HG03342 (cell line): ENCODE results near the gene POLN.

Experiments used
- ATAC-seq: cut with Tn5 transposase; IDR thresholded peaks from one replicate; pipeline ENCODE4 v1.9.1; 2021; ENCODE audit warnings: mild to moderate bottlenecking, moderate library complexity; ENCODE audit not compliant: unreplicated experiment

POLN gene

DNA sequence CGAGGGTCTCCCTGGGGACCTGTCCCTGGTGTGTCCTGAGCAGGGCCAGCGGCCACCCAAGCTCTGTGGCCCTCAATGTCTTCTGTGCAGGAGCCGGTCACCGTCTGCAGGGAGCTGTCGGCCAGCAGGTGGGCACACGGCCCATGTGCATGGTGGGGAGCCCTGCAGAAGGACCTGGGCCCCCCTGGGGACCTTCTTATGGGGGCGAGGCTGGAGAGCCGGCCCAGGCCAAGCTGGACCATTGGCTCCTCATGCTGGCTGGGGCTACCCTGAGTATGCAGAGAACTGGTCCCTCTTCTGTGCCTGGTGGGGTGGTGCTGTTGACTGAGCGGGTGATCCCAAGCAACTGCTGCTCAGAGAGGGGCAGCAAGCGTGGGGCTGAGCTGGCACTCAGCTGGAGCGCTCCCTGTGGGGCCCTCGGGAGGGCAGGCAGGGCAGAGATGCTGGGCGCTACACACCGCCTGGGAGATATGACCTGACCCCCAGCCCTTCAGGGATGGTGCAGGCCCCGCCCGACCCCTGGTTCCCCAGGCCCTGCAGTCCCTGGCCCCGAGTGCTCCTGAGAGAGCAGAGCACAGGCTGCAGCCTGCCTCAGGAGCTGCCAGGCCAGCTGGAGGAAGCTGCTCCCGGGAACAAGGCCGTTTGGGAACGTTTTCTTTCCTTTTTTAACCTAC is 168.0 kb downstream of the POLN start:
- ATAC-seq: no peak

DNA sequence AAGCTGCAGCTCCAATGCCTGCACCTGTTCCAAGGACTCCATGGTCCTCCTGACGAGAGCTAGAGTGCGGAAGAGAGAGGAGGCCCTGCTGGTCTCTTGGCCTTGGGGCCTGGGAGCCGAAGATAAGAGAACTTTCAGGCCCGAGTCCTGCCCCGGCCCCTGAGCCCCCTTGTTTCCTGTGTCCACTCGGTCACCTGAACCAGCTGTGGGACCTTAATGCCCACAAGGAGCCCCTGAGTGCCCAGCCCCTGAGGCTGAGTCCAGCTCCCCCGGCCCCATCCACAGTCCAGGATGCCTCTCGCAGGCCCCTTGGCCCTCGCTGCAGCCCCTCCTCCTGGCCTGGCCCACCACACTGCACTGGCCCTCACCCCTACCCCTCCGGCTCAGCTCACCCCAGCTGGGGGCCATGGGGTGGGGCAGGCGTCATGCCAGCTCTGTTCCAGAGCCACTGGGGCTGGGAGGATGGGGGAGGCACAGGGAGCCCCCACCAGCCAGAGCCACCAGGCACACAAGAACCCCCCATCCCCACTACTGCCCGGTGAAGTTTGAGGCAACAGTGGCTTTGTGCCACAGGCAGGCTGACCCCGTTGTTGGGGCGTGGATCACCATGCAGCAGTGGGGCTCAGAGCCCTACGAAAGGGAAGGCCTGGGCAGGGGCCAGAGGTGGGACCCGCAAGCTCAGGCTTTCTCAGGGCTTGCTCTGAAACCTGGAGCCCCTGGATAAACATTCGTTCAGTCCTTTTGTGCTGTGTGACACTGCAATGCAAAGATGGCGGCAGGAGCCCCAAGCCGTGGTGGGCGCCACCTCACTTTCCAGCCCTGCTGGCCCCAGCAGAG is 168.7 kb downstream of the POLN start:
- ATAC-seq: no peak

DNA sequence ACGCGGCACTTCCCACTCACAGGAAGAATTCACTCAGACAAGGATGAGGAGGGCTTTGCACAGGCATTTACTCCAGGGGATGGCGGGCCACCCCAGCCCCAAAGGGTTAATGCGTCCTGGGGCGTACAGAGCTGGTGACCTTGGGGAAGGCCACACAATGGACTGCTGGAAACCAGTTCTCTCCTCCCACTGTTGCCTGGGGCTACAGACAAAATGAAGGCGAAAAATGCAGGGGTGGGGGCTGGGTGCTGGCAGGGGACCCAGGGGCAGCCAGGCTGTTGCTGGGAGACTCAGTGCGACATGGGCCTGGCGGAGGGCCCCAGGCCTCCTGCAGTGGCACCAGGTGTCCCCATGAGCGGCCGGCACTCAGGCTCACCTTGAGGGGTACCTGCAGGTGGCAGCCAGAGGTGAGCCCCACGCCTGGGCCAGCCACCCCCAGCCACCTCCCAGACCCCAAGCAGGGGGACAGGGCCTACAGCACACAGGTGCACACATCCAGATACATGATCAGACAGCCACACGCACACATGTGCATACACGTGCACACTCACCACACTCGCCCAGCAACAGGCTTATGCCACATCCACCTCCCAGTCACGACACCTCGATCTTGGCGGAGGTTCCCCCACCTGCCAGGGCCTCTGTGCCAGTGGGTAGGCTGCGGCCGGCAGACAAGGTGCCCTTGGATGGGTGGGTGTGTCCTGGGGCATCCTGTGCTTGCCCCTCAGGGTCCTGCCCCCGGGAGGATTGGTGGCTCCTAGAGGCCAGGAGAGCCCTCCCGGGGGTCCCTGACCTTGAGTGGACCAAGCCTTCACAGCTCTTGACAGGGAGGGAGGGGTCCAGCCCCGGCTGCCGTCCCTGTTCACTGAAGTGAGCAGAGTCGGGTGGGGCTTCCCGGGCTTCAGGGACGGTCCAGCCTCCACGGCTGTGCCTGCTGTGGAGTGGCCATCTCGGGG is 169.7 kb downstream of the POLN start:
- no peak for ATAC-seq

DNA sequence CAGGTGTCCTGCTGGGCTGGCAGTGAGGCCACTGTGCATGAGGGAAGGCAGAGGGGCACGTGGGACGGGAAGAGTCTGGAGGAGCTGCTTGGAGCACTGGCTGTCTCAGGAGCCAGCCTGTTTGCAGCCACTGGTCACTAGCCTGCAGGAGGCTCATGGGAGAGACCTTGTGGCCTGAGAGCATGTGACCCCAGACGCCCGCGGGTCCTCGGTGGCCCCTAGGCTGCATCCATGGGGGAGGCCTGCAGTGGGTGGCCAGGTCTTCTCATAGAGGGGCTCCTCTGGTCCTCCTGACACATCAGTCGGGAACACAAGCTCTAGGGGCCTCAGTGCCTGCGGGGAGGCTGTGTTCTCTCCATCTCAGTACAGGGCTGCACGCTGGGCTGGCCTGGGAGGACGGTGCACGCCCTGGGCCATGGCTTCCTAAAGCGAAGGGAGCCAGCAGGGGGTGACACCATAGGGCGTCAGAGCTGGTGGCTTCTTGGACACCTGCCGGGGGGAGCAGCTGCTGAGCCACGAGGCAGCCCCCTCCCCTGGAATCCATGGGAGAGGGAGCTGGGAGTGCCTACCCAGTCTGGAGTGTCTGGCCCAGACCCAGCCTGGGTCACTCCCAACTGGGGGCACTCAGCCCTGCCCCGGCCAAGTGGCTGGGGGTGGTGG is 170.5 kb downstream of the POLN start:
- ATAC-seq: no peak

DNA sequence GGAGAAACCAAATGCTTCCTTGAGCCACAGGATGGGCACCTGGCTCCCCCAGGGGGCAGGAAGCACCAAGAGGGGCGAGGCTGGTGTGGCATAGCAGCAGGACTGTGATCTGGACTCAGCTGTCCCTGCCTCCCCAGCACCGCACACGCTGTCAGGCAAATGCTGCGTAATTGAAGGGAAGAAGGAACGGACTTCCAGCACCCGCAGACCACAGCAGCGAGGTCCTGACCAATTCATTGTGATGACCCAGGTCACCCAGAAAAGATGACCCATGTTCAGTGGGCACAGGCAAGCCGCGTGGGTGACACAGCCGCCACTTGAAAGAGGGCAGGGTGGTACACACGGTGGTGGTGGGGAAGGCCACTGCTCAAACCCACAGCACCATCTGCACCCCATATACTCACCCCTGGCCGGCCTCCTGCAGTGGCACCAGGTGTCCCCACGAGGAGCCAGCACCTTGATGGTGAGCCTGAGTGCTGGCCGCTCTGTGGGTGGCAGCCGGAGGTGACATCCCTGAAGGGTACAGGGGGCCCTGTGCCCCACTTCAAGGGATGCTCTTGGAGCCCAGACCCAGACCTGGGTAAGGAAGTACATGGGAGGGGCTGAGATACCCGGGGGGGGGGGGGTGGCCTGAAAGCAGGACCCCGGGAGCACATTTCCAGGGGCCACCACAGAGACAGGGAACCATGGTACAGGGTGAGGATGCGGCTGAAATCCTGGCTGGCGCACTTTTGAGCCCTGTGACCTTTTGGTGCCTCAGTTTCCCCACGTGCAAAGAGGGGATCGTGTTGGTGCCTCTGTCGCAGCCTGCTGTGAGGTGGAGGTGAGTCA is 171.3 kb downstream of the POLN start:
- ATAC-seq: no peak

DNA sequence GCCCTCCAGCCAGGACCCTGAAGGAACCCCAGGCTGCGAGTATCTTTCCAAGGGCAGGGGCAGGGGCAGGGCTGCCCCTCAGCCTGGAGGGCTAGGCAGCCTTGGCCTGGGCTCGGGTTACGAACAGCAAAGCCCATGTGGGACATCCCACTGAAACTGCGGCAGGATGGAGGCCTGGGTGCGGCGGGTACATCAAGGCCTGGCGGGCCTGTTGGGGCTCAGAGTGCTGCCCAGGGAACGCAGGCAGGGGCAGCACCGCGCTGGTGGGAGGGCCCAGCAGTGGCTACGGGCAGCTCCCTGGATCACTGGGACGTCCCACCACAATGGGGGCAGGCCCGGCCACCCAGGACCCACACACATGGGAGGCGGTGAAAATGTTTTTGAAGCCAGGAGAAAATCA is 171.9 kb downstream of the POLN start:
- ATAC-seq: no peak

DNA sequence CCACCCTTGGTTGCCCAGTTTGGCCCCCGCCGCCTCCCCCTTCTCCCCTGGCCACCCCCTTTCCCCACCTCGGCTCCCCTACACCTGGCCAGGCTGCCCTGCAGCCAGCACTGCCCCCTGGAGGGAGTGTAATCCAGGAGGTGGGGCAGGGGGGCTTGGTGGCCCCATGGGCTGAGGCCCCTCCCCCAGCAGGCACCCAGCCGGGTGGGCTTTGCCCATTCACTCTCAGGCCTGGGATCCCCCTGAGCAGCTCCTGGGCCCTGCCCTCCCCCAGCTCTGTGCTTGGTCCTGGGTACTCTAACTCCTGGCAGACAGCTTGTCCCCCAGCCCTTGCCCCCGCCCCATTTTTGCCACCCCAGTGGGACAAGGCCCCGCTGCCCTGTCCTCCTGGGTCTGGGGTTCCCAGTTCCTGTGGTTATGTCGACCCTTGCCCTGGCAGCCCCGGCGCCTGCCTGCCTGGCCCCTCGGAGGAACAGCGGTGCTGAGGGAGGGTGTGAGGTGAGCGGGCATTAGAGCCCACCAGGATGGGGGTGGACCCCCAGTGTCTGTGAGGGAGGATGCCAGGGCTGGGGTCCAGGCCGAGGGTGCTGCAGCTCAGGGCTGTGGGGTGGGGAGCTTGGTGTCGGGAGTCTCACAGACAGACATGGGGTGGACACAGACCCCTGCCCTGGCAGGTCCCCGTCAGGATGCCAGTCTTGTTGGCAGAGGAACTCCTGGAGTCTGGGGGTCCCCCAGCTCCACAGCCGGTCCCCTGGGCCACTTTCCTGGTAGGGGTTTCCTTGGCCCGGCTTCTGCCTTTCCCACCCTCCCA is 172.6 kb downstream of the POLN start:
- no peak for ATAC-seq

DNA sequence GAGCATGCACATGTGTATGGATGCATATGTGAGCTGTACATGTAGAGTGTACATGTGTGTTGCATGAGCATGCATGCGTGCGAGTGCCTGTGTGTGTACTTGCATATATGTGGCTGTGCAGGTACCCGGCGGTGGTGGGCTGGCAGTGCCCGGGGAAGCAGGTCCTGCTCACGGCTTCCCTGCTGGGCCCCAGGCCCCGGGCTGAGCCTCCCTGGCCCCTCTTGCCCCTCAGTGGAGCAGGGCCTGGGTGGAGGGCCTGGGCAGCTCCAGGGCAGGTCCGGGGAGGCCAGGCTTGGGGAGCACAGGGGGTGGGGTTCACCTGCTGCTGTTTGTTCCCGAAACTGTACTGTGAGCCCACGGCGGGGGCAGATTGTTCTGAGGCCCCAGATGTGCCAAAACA is 173.4 kb downstream of the POLN start:
- ATAC-seq: no peak

DNA sequence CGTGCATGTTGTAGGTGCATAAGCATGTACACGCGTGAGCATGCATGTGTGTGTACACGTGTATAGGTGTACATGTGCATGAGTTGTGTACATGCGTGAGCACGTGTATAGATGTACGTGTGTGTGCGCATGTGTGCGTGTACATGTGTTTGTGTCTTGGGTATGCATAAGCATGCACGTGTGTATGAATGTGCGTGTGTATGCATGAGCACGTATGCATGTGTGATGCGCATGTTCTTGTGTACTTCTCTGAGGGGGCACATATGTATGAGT is 173.8 kb downstream of the POLN start:
- no peak for ATAC-seq

DNA sequence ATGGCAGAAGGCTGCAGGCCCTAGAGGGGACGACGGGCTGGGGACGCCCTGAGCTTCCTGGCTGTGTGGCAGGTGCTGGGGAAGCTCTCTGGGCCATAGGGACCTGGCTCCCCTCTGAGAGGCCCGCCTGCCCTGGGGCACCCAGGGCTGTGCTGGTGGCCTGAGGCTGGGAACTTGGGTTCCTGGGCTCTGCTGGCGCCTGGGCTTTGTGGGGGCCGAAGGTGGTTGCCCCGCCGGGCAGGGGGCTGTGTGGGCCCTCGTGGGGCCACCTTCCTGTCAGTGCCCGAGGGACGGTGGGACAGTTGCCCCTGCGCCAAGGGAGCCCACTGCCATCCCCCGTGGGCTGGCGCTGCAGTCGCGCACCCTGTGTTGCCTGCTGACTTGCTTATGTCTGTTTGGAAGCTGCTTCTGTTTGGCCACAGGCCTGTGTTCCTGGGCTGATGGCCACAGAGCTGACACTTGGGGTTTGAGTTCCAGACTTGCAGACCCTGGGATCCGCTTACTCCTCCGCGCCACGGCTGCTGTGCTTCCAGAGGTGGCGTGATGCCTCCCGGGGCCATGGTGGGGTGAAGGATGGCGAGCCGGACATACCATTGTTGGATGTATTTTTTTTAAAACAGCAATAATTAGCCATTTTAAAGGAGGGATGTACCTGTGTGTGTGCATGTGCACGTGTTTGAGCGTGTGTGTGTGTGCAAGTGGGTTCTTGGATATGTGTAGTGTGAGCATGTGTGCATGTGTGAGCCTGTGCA is 174.3 kb downstream of the POLN start:
- ATAC-seq: no peak

DNA sequence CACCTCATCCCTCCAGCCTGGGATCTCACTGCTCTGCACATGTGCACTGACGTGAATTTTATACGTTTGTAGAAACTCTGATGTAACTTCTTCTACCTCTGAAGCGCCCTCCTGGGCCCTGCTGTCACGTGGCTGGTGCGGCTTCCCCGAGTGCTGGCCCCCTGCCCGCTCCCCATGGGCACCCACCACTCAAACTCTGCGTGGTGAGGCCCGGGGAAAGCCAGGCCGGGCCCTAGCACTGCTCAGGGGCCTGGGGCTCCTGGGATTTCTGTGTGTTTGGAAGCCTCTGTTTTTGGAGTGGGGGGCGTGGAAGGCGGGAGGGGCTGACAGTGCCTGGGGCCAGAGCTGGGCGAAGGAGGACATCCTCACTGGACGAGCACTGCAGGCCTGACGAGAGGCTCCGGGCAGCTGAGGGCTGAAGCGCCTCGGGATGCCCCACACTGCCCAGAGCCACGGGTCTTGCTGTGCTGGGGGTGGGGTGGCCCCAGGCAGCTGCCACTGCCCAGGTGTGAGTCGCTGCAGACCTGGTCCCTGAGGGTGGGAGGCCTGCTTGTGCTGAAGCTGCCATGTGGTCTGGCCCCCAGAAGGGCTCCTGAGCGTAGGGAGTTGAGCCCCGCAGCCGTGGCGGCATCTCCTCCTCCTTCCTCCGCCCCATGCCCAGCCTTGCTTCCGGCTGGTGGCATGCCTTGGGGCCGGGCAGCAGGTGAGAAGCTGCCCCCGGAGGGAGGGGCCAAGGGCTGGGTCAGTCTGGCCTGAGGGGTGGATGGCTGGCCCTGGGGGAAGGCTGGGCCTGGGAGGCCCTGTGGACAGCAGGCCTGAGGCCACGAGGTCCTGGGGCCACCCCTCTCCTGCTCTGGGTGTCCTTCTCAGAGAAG is 175.1 kb downstream of the POLN start:
- ATAC-seq: no peak

DNA sequence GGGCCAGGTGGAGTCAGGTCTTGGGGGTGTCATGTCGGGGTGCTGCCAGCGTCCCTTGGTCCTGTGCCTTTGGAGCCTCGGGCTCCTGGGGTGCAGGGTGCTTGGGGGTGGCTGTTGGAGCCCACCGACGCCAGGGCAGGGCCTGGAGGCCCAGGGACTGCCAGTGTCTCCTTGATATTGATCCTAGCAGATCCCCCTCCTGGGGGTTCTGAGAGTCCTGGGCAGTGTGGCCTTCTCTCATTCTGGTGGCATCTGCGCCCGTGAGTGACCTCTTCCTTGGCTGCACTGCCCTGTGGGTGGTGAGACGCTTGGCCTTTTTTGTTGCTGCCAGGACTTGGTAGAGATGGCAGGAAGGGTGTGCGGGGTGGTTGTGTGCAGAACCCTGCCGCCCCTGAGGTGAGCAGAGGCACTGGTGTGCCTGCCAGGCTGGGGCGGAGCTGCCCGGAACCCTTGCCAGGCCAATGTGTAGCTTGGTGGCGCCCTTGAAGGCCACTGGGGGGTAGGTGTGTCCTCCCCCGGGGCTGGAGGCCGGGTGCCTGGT is 175.8 kb downstream of the POLN start:
- ATAC-seq: no peak

DNA sequence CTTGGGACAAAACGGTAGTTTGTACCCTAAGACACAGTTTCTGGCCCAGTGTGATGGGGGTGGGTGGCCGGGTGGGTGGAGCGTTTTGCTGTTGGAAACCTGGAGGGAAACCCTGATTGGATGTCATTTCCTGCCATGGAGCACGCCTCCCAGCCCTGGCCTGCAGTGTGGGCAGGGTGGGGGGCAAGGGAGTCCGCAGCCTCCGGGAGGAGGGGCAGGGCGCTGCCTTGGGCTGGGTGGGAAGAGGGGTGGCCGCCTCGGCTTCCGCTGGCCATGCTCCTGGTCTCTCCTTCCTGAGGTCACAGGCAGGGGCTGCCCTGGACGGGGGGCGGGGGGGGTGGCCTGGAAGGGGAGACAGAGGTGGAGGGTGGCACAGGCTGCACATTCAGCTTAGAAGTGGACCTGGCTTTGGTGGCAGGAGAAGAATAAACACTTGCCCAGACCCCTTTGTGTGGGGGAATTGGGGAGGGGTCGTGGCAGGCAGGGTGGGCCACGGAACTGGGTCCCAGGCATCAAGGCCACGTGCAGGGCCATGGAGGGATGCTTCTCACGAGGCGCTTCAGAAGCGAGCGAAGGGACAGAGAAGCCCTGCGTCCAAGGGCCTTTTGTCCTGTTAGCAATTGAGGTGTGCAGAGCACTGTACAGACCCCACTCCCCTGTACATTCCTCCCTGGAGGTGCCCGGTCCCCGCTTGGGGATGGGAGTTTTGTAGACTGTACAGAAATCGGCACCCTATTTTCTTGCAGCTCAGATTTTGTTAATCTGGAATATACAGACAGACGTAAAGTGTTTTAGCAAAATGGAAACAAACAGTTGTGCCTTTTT is 176.6 kb downstream of the POLN start:
- ATAC-seq: no peak

DNA sequence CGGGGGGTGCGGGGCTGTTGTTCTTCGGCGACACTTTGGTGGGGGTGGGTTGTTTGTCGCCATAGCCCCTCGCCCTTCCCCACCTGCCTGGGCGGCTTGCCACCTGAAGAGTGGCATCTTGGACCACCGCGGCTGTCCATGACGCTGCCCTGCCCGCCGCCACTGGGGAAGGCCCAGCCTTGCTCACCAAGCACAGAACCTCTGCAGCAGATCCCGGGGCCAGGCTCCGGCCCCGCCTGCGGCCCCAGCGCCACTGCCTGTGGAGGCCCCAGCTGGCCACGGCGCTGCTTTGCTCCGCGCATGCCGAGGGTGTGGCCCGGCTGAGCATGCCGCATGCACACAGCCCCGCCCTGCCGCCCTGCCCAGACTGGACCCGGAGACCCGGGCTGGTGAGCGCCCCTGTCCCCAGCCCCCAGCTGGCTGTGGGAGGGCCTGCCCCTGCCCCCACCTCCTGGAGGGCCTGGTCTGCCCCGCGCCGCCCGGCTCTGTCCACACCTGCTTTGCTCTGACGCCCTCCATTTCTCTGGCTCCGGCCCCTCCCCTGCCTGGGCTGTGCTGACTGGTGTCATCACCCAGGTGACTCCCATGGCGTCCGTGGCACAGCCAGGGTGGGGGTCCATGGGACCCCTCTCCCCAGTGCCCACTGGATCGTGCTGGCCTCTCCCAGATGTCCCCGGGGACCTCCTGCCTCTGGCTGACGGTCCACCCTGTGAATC is 177.5 kb downstream of the POLN start:
- ATAC-seq: no peak

DNA sequence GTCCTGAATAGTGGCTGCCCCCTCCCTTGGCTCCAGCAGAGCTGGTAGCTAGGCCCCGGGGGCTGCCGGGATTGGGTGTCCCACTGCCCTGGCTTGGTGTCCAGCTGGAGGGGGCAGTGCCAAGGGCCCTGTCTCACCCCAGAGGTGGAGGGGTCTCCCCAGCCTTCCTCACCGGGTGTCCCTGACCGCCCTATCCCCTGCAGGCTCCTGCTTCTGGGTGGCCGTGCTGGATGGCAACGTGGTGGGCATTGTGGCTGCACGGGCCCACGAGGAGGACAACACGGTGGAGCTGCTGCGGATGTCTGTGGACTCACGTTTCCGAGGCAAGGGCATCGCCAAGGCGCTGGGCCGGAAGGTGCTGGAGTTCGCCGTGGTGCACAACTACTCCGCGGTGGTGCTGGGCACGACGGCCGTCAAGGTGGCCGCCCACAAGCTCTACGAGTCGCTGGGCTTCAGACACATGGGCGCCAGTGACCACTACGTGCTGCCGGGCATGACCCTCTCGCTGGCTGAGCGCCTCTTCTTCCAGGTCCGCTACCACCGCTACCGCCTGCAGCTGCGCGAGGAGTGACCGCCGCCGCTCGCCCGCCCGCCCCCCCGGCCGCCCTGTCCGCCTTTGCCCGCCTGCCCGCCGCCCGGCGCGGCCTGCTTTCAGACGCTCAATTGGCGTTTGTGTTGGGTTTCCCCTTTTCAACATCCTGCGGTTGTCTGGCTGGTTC is 178.2 kb downstream of the POLN start:
- no peak for ATAC-seq
